ENCODE measurements around the gene FRMD3.
"Not testable (repeated sequence)": the region's sequence is repeated elsewhere in the genome, so short reads cannot be mapped to it uniquely, and the experiment has no call there.

The FRMD3 gene

DNA sequence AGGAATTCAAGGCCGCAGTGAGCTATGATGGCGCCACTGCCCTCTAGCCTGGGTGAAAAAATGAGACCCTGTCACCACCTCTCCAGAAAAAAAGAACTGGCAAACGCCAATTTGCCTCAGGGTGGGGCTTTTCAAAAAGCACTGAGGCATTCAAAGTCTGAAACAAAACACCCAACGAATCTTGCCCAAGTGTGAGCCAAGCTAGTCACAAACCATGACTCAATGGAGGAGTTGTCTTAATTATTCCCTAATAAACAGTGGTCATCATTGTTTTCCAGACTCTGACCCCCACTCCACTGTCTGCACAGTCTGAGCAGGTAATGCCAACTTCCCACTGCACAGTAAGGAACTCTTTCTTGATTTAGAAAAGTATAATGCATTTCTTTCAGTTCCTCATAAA is 16.8 kb downstream of the FRMD3 start:
- DNase-seq: no peak

DNA sequence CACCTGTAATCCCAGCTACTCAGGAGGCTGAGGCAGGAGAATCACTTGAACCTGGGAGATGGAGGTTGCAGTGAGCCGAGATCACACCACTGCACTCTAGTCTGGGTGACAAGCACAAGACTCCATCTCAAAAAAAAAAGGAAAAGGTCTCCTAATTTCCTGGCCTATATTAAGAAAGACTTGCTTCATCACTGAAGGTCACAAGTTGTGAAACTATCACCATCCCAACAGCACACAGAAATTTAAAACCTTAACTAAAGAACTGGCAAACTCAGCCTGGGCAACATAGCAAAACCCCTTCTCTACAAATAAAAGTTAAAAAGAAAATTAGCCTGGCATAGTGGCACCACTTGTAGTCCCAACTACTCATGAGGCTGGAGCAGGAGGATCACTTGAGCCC is 17.2 kb downstream of the FRMD3 start:
- DNase-seq: no peak

DNA sequence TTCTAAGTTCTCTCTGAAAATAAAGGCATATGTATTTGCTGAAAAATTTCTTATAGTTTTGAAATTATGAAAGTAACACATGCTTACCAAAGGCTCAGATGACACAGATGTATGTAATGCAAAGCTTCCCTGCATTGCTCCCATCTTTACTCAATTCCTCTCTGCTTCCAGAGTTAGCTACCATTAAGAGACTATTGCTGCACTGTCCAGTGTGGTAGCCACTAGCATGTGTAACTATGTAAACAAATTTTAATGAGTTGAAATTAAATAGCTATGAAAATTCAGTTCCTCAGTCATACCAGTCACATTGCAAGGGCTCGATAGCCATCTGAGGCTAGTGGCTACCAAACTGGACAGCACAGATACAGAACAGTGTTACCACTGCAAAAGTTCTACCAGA is 17.9 kb downstream of the FRMD3 start:
- DNase-seq: no peak

DNA sequence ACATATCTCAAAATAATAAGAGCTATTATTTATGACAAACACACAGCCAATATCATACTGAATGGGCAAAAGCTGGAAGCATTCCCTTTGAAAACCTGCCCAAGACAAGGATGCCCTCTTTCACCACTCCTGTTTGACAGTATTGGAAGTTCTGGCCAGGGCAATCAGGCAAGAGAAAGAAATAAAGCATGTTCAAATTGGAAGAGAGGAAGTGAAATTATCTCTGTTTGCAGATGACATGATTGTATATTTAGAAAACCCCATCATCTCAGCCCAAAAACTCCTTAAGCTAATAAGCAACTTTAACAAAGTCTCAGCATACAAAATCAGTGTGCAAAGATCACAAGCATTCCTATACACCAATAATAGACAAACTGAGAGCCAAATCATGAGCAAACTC is 20.2 kb downstream of the FRMD3 start:
- DNase-seq: not testable (repeated sequence)

DNA sequence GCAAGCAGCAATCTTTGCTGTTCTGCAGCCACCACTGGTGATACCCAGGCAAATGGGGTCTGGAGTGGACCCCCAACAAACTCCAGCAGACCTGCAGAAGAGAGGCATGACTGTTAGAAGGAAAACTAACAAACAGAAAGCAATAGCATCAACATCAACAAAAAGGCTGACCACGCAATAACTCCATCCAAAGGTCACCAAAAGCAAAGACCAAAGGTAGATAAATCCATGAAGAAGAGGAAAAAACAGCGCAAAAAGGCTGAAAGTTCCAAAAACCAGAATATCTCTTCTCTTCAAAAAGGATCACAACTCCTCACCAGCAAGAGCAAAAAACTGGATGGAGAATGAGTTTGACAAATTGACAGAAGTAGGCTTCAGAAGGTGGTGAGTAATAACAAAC is 23.4 kb downstream of the FRMD3 start:
- no peak for DNase-seq

DNA sequence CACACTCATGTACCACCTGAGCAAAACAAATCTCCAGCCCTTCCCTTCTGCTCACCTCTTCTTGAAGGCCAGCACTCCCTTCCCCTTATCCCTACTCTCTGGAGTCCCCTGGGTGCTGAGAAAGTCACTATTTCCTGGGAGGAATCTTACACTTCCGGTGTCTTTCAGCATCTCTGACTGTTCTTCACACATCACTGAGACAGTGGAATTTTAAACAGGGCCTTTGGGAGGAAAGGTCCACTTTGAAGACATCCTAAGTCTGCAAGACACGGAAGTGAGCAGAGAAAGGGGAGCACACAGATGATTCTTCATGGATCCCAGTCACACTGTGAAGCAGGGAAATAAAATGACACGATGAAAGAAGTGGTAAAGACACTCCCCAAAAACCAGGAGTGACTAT is 25.6 kb downstream of the FRMD3 start:
- no peak for DNase-seq

DNA sequence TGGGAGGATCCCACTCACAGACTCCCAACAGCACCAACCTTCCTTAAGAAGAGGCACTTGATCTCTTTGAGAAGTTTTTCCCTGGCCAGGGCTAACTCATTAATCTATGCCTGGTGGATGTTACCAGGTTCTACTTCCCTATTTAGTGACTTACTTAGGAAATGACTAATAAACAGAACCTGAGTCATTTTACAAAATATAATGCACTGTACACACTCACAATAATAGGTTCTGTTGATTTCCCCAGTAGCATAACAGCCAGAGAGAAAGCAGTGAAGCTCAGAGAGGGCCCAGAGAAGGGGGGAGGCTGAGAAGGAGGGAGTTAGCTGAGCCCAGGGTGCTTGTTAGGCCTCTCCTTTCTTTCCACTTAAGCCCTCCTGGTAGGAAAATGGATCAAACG is 27.1 kb downstream of the FRMD3 start:
- DNase-seq: no peak

DNA sequence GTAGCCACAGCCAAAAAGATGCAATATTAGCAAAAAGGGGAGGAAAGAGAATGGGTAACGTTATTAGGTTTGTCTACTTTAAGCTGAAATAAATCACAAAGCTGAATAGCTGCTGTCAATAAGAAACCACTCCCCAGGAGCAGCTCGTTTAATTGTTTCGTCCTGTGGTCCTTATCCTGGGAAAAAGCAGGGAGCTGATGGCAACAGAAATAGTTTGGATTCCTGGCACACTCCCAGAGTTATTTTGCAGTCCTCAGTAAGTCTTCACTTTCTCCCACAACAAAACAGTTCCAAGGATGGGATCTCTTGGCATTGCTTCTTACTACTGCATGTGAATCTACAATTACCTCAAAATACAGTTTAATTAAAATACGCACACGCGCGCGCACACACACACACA is 28.8 kb downstream of the FRMD3 start:
- DNase-seq: no peak

DNA sequence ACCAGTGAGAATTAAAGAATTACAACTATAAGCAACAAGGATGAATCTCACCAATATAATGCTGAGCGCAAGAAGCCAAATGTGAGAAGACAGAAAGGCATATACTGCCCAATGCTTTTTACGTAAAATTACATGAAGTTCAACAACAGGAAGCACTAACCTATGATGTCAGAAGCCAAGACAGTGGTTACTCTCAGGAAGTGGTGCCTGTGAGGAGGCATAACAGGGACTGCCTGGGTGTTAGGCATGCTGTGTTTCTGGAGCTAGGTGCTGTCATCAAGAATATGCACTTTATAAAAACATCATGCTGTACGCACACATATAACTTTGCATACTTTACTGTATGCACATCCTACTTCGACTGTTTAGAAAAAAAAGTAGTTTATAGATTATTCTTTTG is 30.1 kb downstream of the FRMD3 start:
- no peak for DNase-seq

GRCh38 chr9:83505282-83505681 is 32.9 kb downstream of the FRMD3 start:
- no peak for DNase-seq

DNA sequence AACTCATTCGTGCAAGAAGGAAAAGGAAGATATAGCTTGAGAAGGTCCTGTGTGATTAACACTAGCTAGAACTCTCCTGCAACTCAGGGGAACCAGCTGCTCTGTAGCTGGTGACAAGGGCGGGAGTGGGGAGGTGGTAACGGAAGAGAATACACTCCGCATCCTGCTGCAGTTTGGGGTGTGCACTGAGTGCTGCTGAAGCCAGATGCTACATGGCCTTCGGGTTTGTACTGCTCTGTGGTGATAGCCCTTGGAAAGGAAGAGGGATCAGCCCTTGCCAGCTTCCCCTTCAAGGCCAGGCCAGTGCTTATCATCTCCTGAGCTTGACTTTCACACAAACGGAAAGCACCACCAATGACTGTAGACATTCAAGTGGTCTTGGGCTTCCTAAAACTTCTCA is 34.3 kb downstream of the FRMD3 start:
- no peak for DNase-seq

DNA sequence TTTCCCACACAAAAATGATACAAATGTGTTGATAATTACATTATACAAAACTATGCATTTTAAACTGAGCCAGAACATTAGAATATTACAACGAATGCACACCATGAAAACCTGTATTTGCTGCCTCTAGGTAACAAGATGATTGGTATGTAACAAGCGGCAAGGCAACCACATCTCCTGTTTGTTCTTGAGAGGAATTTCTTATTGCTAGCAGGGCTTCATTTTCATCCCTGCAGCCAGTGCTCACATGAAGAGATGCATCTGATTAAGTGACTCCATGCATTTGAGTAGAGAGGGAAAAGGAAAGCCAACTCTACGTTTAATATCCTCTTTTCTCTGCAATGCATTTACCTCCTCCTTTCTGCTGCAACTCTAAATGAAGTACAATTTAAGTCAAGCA is 36.6 kb downstream of the FRMD3 start:
- DNase-seq: no peak

DNA sequence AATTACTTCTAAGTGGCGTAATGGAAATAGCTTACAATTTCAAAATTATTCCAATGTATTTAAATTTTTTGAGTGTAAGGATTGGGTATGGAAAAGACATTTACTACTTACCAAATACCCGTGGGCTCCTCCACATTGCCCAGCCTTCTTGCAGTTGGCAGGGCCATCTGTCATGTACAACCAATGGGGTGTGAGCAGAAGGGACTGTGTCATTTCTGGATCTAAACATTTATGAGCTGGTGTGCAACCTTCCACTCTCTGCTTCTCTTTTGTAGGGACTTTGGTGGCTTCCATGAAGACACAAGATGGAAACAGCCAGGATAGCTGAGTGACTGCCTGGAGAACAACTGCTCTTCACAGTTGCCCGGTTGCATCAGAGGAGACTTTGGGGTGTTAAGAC is 40.8 kb downstream of the FRMD3 start:
- DNase-seq: no peak

DNA sequence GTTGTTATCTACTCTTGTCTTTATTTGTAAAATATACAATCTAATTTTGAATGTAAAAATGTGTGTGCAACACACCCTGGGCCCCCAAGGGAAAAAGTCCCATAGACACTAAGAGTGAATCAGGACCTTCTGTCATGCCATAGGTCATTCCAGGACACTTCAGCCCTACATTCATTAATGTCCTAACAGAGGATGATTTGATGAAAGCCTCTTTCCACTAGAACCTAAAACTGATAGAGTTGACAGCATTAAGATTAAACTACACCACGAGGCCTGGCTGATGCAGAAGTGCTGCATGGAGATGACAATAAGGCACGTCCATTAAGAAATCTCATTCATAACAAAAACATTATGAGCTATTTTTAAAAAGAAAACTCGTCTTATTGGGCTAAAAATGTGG is 46.2 kb downstream of the FRMD3 start:
- DNase-seq: no peak

DNA sequence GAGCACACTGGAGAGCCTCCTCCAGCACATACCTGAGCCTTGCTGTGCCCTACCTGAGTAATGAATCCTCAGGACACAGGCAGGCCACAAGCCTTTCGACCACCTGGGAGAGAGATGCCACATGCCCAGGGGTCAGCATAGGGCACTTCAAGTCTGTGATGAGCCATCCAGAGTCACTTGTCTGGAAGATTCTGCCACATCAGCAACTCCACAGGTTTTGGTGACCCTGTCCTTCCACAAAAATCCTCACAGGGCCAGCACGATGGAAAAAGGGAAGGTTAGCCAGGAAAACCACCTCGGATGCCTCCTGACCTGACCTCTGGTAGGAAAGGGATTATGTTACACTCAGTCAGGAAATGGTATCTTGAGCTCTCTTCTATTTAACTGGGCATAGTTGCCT is 46.8 kb downstream of the FRMD3 start:
- DNase-seq: no peak

DNA sequence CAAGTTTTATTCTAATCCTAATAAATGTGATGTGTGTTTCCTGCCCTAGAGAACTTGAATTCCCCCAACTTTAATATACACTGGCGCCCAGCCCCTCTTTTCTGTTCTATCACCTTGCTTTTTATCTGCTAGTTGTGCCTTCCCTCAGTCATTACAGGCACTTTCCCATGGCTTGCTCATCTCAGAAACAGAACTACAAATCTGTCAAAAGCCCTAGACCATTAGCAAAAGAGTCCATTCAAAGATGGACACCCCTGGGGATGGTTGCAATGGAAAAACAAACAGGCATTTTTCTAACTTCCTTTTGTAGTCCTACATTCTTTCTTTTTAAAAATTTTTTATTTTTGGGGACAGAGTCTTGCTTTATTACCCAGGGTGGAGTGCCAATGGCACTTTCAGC is 48.2 kb downstream of the FRMD3 start:
- DNase-seq: no peak

DNA sequence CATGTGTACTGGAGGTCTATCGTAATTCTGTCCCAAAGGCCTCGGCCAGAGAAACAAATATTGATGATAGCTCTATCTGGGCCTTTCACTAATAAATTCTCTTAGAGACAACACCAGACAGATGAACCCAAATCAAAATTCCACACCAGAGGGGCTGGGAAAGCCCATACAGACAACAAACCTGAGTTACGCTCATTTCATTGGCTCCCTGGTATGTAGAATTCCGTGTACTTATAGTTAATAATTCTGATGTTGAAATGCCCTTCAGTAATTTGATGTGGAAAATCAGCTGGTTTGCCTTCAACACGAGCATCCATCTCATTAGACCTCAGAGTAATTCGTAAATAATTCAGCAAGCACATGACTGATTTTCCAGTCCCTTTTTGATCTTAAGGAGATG is 53.2 kb downstream of the FRMD3 start:
- no peak for DNase-seq

DNA sequence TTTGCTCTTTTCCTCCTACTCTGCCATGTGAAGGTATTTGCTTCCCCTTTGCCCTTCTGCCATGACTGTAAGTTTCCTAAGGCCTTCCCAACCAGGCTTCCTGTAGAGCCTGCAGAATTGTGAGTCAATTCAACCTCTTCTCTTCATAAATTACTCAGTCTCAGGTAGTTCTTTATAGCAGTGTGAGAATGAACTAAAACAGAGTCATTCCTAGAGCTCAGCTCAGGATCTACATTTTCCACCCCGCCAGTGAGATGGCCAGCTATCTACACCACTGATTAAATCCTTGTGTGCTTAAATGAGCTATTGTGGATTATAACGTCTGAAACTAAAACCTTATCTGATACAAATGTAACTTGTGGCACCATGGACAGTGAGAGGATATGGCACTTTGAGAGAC is 55.0 kb downstream of the FRMD3 start:
- DNase-seq: no peak

DNA sequence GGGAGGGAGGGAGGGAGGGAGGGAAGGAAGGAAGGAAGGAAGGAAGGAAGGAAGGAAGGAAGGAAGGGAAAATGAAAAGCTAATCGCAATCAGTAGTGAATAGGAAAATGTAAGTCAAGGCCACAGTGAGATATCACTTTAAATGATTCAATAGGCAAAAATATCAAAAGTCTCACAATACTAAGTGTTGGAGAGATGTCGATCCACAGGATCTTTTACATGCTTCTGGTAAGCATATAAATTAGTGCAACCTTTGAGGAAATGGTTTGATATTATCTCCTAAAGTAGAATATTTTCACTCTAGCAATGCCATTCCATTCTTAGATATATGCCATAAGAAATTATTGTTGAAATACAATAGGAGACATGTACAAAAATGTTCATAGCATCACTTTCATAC is 58.4 kb downstream of the FRMD3 start:
- no peak for DNase-seq

- DNase-seq: no peak
Measured at GRCh38 chr9:83477571-83477970, 60.6 kb downstream of the FRMD3 start.

DNA sequence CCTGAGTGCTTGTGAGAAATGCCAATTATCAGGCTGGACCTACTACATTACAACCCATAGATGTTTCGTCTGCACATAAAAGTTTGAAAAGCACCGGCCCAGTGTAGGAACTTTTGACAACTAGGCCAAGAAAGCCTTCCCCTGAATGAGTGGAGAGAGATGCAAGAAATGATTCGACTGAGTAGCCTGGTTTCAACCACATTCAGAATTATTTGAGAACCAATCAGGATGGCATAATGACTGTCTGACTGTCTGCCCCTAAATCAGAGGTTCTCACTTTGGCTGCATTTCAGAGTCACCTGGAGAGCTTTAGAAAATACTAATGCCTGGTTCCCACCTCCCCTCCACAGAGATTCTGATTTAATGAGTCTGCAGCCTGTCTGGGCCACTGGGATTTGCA is 61.1 kb downstream of the FRMD3 start:
- no peak for DNase-seq

GRCh38 chr9:83476513-83476912 is 61.7 kb downstream of the FRMD3 start:
- DNase-seq: no peak

- no peak for DNase-seq
Measured at GRCh38 chr9:83475741-83476140, 62.5 kb downstream of the FRMD3 start.

DNA sequence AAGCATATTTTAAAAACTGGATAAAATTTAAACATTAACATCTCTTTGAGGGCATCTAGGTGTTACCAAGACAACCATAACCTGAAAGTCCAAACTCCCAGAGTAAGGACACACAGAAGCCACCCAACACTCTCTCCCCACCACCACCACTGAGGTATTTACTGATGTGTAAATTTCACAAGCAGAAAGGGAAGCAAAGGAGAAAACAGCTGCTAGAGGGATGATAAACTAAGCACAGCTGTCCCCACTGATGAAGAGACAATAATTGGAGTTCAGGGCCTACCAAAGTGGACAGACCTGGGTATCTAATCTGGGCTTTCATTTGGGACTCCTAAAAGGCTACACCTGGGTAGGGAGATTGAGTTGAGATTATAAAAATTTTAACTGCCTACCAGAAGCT is 63.6 kb downstream of the FRMD3 start:
- no peak for DNase-seq

DNA sequence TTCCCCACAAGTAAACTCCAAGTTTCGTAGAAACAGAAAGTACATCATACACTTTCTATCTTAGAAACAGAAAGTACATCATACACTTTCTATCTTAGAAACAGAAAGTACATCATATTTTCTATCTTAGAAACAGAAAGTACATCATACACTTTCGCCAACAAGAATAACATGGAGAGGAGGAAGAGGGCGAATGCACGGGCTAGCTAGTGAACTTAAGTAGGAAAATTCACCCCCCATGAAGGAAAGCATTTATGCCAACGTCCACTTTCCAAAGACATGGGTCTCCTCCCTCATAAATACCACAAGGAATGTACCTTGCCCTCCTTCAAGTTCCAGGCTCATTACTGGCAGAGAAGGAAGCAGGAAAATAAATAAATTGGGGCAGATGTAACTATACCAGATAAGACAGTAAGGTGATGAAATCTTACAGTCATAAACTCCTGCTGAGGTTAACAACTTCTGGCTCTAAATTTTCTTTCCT is 64.7 kb downstream of the FRMD3 start:
- DNase-seq: no peak

DNA sequence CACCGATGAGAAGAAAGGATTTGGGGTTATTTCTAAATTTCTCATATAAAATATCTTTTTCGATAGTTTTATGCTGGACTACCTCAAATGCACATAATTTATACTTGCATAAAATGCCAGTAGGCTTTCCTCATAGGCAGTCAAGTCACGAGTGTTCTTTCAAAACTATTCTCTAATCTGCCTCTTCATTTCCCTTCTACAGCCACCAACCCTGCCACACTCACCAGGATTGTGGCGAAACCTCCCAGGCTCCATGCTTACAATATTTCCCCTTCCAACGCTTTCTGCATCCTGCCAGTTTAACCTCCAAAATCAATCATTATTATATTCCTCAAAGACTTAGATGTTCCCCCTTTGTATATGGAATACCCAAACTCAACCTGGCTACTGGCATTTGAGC is 65.4 kb downstream of the FRMD3 start:
- no peak for DNase-seq

Measured in stimulated activated CD4-positive, alpha-beta T cell treated with anti-CD3 and anti-CD28 coated beads, Interleukin-2, amount 100 ng/mL, for 24 hours (primary cell).